ENCODE data around the gene LRMDA.

LRMDA gene

GRCh38 chr10:75640803-75641202 lies 209.4 kb downstream of the LRMDA start:
- TF ChIP-seq, protein P1, sequence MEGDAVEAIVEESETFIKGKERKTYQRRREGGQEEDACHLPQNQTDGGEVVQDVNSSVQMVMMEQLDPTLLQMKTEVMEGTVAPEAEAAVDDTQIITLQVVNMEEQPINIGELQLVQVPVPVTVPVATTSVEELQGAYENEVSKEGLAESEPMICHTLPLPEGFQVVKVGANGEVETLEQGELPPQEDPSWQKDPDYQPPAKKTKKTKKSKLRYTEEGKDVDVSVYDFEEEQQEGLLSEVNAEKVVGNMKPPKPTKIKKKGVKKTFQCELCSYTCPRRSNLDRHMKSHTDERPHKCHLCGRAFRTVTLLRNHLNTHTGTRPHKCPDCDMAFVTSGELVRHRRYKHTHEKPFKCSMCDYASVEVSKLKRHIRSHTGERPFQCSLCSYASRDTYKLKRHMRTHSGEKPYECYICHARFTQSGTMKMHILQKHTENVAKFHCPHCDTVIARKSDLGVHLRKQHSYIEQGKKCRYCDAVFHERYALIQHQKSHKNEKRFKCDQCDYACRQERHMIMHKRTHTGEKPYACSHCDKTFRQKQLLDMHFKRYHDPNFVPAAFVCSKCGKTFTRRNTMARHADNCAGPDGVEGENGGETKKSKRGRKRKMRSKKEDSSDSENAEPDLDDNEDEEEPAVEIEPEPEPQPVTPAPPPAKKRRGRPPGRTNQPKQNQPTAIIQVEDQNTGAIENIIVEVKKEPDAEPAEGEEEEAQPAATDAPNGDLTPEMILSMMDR (IDR thresholded peaks at IDR 0.05) = no peak

DNA sequence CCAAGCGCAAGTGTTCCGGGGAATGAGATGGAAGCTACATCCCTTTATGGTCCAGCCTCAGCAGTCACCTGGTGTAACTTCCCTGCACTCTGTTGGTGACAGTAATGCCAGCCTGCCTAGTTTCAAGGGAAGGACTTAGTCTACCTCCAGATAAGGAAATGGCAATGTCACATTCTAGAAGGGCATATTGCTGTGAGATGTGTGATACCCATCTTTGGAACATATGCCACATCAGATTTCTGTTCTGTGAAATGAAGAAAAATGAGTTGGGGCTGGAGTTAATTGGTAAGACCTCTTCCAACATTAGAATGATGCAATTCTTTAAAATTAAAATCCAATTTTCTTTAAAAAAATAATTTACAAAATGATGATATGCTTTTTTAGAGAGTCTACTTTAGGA lies 212.0 kb downstream of the LRMDA start:
- TF ChIP-seq, protein P1 (IDR thresholded peaks at IDR 0.05) = no peak

DNA sequence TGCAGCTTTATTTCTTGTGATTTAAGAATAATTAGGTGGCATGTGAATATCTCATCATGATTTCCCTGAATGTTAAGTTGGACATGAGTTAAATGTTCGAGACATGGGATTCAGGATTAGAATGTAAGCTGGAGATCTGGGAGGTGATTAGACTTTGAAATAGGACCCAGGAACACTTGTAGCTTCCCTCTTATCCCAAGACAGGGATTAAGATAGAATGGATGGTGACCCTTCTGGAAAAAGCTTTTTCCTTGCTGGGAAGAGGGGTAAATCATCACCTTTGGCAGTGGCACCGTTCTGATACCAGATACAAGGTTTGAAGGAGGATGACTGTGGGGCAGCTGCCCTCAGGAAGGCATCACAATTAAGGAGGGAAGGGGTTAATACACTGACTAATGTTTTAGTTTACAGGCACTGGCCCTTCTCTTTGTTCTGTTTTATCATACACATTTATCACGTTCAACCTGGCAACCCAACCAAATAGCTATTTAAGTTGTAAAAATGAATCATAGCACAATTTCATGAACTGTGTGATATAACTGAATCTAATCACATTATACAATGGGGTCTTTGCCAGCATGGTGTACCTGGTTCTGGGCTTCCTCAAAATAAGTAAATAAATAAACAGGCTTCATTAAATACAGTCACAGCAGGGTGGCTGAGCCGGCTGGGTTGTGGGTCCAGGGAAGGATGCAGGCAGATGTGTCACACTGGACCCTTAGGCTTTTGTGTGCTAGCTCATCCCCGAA lies 212.7 kb downstream of the LRMDA start:
- TF ChIP-seq, protein P1 (IDR thresholded peaks at IDR 0.05) = no peak

GRCh38 chr10:75645704-75646103 lies 214.3 kb downstream of the LRMDA start:
- TF ChIP-seq, protein P1 (IDR thresholded peaks at IDR 0.05) = no peak

DNA sequence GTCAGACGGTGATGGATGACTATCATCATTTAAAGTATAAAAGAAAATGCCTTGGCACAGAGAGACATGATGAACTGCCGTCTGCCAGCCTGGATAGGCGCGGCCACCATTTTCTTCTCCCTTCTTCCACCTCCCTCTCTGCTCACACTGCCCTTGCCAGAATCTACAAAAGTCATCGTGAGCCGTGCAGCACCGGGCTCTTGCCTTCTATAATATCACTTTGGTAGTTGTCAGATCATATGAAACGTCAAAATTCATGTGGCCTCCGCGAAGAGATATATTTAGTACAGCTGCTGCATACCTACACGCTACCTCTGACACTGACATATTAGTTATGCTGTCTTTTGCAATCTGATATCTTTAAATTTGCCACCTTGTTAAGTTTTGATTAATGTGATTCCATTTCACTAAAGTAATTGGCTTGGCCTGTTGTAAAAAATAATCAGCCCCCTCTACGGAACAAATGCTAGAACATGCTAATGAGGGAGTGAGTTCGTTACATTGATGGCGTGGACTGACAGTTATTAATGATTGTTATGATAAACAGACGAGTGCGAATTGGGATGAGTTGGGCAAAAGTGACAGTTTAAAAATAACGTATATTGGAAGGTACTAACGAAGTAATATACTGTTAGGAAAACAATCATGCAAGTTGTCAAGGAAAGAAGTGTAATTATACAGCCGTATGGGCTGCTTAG lies 214.9 kb downstream of the LRMDA start:
- TF ChIP-seq, protein P1 (IDR thresholded peaks at IDR 0.05) = no peak

- TF ChIP-seq, protein P1 (IDR thresholded peaks at IDR 0.05) = no peak
Measured at GRCh38 chr10:75646916-75647315, 215.5 kb downstream of the LRMDA start.

DNA sequence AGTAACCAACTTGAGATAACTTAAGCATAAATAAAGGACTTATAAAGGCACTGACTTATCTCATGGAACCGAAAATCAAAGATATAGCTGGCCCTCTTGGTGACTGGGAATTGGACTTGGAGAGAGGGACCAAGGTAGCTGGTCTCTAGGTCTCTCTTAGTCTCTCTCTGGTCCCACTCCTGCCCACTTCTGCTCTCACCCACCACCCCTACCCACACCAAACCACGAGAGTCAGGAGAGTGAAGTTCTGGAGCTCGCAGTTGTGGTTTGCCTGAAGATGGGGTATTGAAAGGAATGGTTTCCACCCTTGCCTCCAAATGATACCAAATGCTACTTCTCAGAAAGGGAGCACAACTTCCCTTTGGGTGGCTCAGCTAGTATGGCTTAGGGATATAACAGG lies 216.3 kb downstream of the LRMDA start:
- TF ChIP-seq, protein P1 (IDR thresholded peaks at IDR 0.05) = no peak
